Ovary (tissue), 9 donors: Measurements from ENCODE around the gene RXYLT1. TPM values are rescaled to one million over a fixed set of nuclear protein-coding genes. Genes with fewer than 3 reads are reported as not detected.

Source experiments
- DNase-seq, 5 donors: peaks; one replicate each; pipeline ENCODE4 v3.0.0-alpha.2; 2019 to 2020
- H3K27ac ChIP-seq, 2 donors: fragments of 200-600 bp; one replicate each; pipeline versions ENCODE4 v1.5.1 to v1.8.0; 2019 to 2022
- H3K27me3 ChIP-seq: fragments of 200-600 bp; one replicate; pipeline ENCODE4 v1.8.0; 2022
- H3K36me3 ChIP-seq: fragments of 200-600 bp; sonication (generic); one replicate; pipeline ENCODE4 v1.5.1; 2019
- H3K4me1 ChIP-seq: one replicate; pipeline ENCODE4 v1.8.1; 2013; ENCODE audit warnings: mild to moderate bottlenecking, moderate library complexity; ENCODE audit not compliant: insufficient read depth
- H3K4me3 ChIP-seq: fragments of 200-600 bp; sonication (generic); one replicate; pipeline ENCODE4 v1.5.1; 2017
- H3K9me3 ChIP-seq, 2 donors: fragments of 200-600 bp in 1 of 2; sonication (generic) in 1 of 2; one replicate each; pipeline versions ENCODE4 v1.5.1 to v1.8.1; 2013 to 2019; ENCODE audit warnings: mild to moderate bottlenecking in 1 of 2, moderate library complexity in 1 of 2
- EP300 ChIP-seq: sonication (generic); formaldehyde crosslinking; IDR thresholded peaks from one replicate; pipeline ENCODE4 v1.6.1; 2017; ENCODE audit warnings: antibody characterized with exemption
- POLR2A ChIP-seq: fragments of 450-650 bp; IDR thresholded peaks from one replicate; pipeline ENCODE4 v1.6.1; 2017; ENCODE audit warnings: antibody characterized with exemption, mild to moderate bottlenecking, moderate library complexity
- whole genome bisulfite sequencing, 3 donors: extraction: QIAGEN DNeasy Blood & Tissue Kit in 1 of 3; methylation state at CpG; one replicate each; pipeline versions ENCODE4 v1.1.5 to v1.1.7; 2013 to 2017; 5-methylcytosine and 5-hydroxymethylcytosine counted together
- intact Hi-C, 4 donors: fragments of 100-400 bp; cut with DNase I; formaldehyde crosslinking; loops; one replicate each; pipeline versions ENCODE4 v1.11.0 to v1.15.1; 2022 to 2023
- polyA plus RNA-seq, 2 donors: library from polyadenylated mRNA; stranded (reverse); fragments of 200-250 nt in 1 of 2; fragments of 350-450 nt in 1 of 2; fragmentation: Illumina TruSeq in 1 of 2; extraction: RNeasy Lipid Tissue Mini Kit (QIAGEN cat#74804) in 1 of 2; gene quantifications; one replicate each; pipeline ENCODE4 v1.2.3, GENCODE V29; 2013 to 2014
- total RNA-seq, 7 donors: library from RNA; depleted of rRNA in 2 of 7; stranded (reverse); fragments of >200 nt in 2 of 7; fragmentation: NEBNext Ultra II Directional in 3 of 7; extraction: Animal tissue kit (Norgen Biotek cat#: 25700) in 3 of 7; gene quantifications; one replicate each; pipeline versions ENCODE4 v1.1.0 to v1.2.4, GENCODE V29; 2016 to 2023
- TF ChIP-seq, protein P1 (sequence below), 3 donors: fragments of 450-650 bp in 2 of 3; fragments of 200-600 bp in 1 of 3; IDR thresholded peaks; one replicate each; pipeline versions ENCODE4 v1.5.1 to v1.8.0; 2016 to 2022; ENCODE audit warnings: antibody characterized with exemption in 3 of 3, mild to moderate bottlenecking in 1 of 3
- donor health status: DM: no; HTN: no; CAD: no; lungs with moderate emphysema.
- donor health status: DM: no; HTN: no; CAD: no.
- donor health status: Bipolar disorder and iron deficiency.
- donor health status: DM: yes; HTN: yes; CAD: no.
- donor health status: DM: no; HTN: no; CAD: no.
- donor health status: DM: yes; HTN: yes; CAD: no.

RXYLT1 gene
- total and polyA plus RNA-seq, 9 donors = 15.0 to 23.3 (median 20.2) TPM

DNA sequence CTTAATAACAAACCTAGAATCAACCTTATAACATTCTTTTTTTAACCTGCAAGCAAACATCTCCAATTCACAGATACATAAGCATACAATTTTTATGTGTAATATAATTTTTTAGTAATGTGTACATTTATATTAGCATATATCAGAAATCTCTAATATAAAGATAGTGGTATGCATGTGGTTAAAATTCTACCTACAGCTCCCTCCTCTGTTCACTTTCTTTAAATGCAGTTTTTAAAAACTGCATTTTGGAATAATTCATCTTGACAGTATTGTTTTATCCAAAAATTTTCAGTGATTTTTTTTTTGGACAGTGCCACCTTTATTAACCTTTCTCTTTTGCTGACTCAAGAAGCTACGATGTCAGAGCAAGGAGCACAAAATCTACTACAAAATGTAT is 13.2 kb upstream of the RXYLT1 start:
- TF ChIP-seq POLR2A (no peak), EP300 (no peak)
- TF ChIP-seq, protein P1, sequence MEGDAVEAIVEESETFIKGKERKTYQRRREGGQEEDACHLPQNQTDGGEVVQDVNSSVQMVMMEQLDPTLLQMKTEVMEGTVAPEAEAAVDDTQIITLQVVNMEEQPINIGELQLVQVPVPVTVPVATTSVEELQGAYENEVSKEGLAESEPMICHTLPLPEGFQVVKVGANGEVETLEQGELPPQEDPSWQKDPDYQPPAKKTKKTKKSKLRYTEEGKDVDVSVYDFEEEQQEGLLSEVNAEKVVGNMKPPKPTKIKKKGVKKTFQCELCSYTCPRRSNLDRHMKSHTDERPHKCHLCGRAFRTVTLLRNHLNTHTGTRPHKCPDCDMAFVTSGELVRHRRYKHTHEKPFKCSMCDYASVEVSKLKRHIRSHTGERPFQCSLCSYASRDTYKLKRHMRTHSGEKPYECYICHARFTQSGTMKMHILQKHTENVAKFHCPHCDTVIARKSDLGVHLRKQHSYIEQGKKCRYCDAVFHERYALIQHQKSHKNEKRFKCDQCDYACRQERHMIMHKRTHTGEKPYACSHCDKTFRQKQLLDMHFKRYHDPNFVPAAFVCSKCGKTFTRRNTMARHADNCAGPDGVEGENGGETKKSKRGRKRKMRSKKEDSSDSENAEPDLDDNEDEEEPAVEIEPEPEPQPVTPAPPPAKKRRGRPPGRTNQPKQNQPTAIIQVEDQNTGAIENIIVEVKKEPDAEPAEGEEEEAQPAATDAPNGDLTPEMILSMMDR (IDR thresholded peaks at IDR 0.05) = no peak
- Histone ChIP-seq H3K27me3 (no peaks in the 10 kb centered on the region), H3K36me3 (no peaks in the 10 kb centered on the region), H3K4me1 (no peaks in the 10 kb centered on the region), H3K9me3 (no peaks in the 10 kb centered on the region), H3K27ac (no peak overlapping the region), H3K4me3 (no peak overlapping the region)
- DNase-seq = no peak
- 50 to 62% (median 58%) methylated on average over 1 of the region's 1 CpG for WGBS, 3 donors
- intact Hi-C loops = no loop called here

DNA sequence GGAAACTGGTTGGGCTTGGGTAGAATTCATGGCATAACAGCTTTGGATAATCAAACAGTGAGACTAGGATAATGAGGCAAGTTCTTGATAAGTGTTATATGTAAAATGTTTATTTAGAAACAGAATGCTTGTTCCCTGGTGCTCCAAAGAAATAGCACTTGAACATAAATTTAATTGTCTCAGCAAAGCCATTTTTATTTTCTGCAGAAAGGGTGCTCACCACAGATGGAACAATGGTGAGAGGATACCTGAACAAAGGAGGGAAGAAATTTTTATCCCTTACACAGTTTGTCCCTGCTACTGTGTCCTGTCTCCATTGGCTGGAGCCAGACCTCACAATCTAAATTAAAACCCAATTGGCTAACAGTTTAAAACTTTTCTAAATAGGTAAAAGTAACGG is 9.3 kb upstream of the RXYLT1 start:
- whole genome bisulfite sequencing, 3 donors = 89 to 92% (median 91%) methylated on average over 1 of the region's 1 CpG
- H3K27ac ChIP-seq = no peak overlapping the region
- H3K27me3 ChIP-seq = no peaks in the 10 kb centered on the region
- no peak overlapping the region for H3K4me3 ChIP-seq
- H3K9me3 ChIP-seq = no peaks in the 10 kb centered on the region
- TF ChIP-seq POLR2A = no peak
- no peak for TF ChIP-seq EP300
- H3K4me1 ChIP-seq = no peaks in the 10 kb centered on the region
- no peak for DNase-seq
- H3K36me3 ChIP-seq = no peaks in the 10 kb centered on the region
- intact Hi-C loops = no loop called here

- Histone ChIP-seq H3K9me3 (no peaks in the 10 kb centered on the region), H3K4me3 (no peak overlapping the region), H3K4me1 (no peaks in the 10 kb centered on the region), H3K27ac (no peak overlapping the region), H3K36me3 (no peaks in the 10 kb centered on the region), H3K27me3 (no peaks in the 10 kb centered on the region)
- intact Hi-C loops = no loop called here
- DNase-seq = no peak
- 89 to 96% (median 92%) methylated on average over 1 of the region's 1 CpG for WGBS, 3 donors
- TF ChIP-seq EP300 (no peak), POLR2A (no peak)
- TF ChIP-seq, protein P1 (IDR thresholded peaks at IDR 0.05) = no peak
These were observed 2.4 kb upstream of the RXYLT1 start for GRCh38 chr12:63777340-63777739.

DNA sequence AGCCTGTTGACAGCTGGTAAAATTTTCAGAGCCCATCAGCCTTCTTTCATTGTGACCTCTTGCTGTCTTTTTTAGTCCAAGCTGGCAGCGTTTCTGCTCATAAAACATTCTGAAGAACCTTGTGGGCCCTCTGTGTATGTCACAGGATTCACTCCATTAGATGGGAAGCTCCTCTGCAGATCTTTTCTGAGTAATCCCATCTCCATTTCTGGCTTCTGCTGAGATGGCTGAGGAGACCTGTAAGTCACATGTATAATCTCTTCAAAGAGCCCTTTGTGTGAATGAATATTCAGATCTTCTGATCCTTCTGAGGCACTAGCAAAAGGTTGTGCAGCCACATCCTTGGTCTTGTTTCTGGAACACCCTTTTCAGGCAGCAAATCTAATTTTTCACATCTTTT is 2.8 kb downstream of the RXYLT1 start:
- no peaks in the 10 kb centered on the region for H3K27me3 ChIP-seq
- intact Hi-C loops = no loop called here
- no peak overlapping the region for H3K27ac ChIP-seq
- 57 to 77% (median 57%) methylated on average over 1 of the region's 1 CpG for WGBS, 3 donors
- TF ChIP-seq, protein P1 (IDR thresholded peaks at IDR 0.05) = no peak
- TF ChIP-seq EP300 (no peak), POLR2A (no peak)
- no peaks in the 10 kb centered on the region for H3K36me3 ChIP-seq
- no peak overlapping the region for H3K4me3 ChIP-seq
- H3K9me3 ChIP-seq = no peaks in the 10 kb centered on the region
- no peaks in the 10 kb centered on the region for H3K4me1 ChIP-seq
- no peak for DNase-seq

DNA sequence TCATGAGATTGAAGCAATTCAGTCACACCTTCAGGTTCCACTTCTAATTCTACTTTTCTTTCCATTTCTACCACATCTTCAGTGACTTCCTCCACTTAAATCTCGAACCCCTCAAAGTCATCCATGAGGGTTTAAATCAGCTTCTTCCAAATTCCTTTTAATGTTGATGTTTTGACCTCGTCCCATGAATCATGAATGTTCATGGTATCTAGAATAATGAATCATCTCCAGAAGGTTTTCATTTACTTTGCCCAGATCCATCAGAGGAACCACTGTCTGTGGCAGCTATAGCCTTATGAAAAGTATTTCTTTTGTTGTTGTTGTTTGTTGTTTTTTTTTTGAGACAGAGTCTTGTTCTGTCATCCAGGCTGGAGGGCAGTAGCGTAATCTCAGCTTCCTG is 7.6 kb downstream of the RXYLT1 start:
- H3K27me3 ChIP-seq = no peaks in the 10 kb centered on the region
- H3K36me3 ChIP-seq = no peaks in the 10 kb centered on the region
- WGBS, 3 donors = 94 to 98% (median 97%) methylated on average over 3 of the region's 3 CpGs
- intact Hi-C loops = no loop called here
- TF ChIP-seq, protein P1 (IDR thresholded peaks at IDR 0.05) = no peak
- no peak for TF ChIP-seq POLR2A
- TF ChIP-seq EP300 = no peak
- H3K4me3 ChIP-seq = no peak overlapping the region
- DNase-seq = no peak
- H3K9me3 ChIP-seq = no peaks in the 10 kb centered on the region
- no peak overlapping the region for H3K27ac ChIP-seq
- no peaks in the 10 kb centered on the region for H3K4me1 ChIP-seq
